ENCODE data around the gene PEX11G. TPM values are rescaled to one million over a fixed set of nuclear protein-coding genes. Genes with fewer than 3 reads are reported as not detected.

The PEX11G gene
- total and polyA plus RNA-seq, 9 donors = 0.40 to 6.0 (median 3.7) TPM

DNA sequence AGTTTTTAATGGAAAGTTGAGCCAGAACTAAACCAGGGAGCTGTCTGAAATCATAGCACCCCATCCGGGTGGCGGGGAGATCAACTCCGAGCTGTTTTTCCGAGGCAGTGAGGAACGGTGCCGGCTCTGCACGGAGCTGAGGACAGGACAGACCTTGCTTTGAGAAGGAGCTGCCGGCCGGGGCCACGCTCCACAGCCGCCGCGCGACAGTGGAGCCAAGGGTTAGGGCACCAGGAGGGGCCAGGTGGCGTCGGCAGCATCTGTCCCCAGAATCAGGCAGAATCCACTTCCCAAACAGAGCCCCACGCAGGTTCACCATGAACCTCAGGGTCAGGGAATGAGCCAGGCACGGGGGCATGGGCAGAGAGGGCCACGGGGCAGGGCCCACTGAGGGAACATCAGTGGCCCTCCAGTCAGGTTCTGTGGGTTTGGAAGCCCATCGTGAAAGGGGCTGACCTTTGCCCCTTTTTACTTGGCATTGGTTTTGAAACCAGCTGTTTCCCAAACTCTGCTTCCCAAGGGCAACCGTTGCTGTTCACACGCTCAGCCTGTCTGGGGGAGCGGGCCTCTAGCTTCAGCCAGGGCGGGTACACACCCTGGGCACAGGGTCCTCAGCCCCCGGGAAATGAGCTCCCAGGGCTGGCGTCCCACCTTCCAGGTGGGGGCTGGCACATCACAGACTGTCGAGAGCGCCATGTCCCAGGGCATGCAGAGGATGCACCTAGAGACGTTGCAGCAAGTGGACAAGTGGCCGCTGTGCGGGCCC lies 18.1 kb downstream of the PEX11G start:
- Histone ChIP-seq H3K4me1 (ENCODE audit: insufficient read depth) (no peaks in the 10 kb centered on the region), H3K36me3 (no peaks in the 10 kb centered on the region), H3K27me3 (no peaks in the 10 kb centered on the region), H3K4me3 (no peak overlapping the region), H3K27ac (no peak overlapping the region), H3K9me3 (no peaks in the 10 kb centered on the region)
- DNase-seq = no peak
- intact Hi-C loops (cut with DNase I) = no loop called here
- WGBS, 3 donors = 81 to 87% (median 84%) methylated on average over 31 of the region's 31 CpGs
- TF ChIP-seq CTCF (IDR thresholded peaks at IDR 0.05) (no peak), POLR2A (IDR thresholded peaks at IDR 0.05) (no peak), EP300 (IDR thresholded peaks at IDR 0.05) (no peak)

DNA sequence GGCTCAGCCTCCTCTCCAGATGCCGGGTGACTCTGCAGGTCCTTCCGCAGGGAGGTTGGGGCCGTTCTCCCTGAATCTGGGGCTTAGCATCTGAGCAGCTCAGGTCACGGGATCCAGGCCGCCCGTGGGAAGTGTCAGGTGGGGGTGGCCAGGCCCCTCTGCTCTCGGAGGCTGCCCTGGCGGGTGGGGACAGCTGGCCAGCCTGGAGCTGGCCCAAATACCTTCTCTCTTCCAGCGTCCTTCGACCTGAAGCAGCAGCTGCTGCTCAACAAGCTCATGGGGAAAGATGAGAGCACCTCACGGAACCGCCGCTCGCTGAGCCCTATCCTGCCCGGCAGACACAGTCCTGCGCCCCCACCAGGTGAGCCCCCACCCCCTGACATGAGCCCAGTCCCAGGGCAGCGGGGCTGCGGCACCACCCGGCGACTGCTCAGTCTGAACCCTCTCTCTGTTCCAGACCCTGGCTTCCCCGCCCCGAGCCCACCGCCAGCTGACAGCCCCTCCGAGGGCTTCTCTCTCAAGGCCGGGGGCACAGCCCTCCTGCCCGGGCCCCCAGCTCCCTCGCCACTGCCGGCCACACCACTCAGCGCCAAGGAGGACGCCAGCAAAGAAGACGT lies 19.1 kb downstream of the PEX11G start:
- no peak for DNase-seq
- H3K27me3 ChIP-seq = no peaks in the 10 kb centered on the region
- TF ChIP-seq EP300 (IDR thresholded peaks at IDR 0.05) (no peak), POLR2A (IDR thresholded peaks at IDR 0.05) (no peak), CTCF (IDR thresholded peaks at IDR 0.05) (no peak)
- no peaks in the 10 kb centered on the region for H3K36me3 ChIP-seq
- WGBS, 3 donors = 61 to 84% (median 66%) methylated on average over 30 to 31 of the region's 31 CpGs
- no peaks in the 10 kb centered on the region for H3K9me3 ChIP-seq
- no peak overlapping the region for H3K4me3 ChIP-seq
- intact Hi-C loops (cut with DNase I) = no loop called here
- H3K27ac ChIP-seq = no peak overlapping the region
- H3K4me1 ChIP-seq (ENCODE audit: insufficient read depth) = no peaks in the 10 kb centered on the region

DNA sequence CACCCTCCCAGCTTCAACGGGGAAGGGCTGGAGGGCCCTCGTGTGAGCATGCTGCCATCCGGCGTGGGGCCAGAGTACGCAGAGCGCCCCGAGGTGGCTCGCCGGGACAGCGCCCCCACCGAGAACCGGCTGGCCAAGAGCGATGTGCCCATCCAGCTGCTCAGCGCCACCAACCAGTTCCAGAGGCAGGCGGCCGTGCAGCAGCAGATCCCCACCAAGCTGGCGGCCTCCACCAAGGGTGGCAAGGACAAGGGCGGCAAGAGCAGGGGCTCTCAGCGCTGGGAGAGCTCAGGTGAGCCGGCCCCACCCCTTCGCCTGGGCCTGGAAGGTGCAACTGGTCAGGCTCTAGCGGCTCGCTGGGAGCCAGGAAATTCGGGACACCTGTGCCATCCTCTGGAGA lies 20.0 kb downstream of the PEX11G start:
- no peaks in the 10 kb centered on the region for H3K9me3 ChIP-seq
- no peak overlapping the region for H3K4me3 ChIP-seq
- no peak for TF ChIP-seq CTCF (IDR thresholded peaks at IDR 0.05)
- TF ChIP-seq EP300 (IDR thresholded peaks at IDR 0.05) = no peak
- TF ChIP-seq POLR2A (IDR thresholded peaks at IDR 0.05) = no peak
- WGBS, 3 donors = 88 to 92% (median 89%) methylated on average over 18 to 24 of the region's 24 CpGs
- no peaks in the 10 kb centered on the region for H3K4me1 ChIP-seq (ENCODE audit: insufficient read depth)
- intact Hi-C loops (cut with DNase I) = no loop called here
- no peak overlapping the region for H3K27ac ChIP-seq
- H3K27me3 ChIP-seq = no peaks in the 10 kb centered on the region
- no peaks in the 10 kb centered on the region for H3K36me3 ChIP-seq
- no peak for DNase-seq

- 96 to 97% (median 96%) methylated on average over 85 to 86 of the region's 86 CpGs for WGBS, 3 donors
- no peak for DNase-seq
- Histone ChIP-seq H3K36me3 (no peaks in the 10 kb centered on the region), H3K9me3 (no peaks in the 10 kb centered on the region), H3K4me1 (ENCODE audit: insufficient read depth) (no peaks in the 10 kb centered on the region), H3K27ac (no peak overlapping the region), H3K4me3 (no peak overlapping the region), H3K27me3 (no peaks in the 10 kb centered on the region)
- TF ChIP-seq EP300 (IDR thresholded peaks at IDR 0.05) = no peak
- no peak for TF ChIP-seq CTCF (IDR thresholded peaks at IDR 0.05)
- TF ChIP-seq POLR2A (IDR thresholded peaks at IDR 0.05) = no peak
- intact Hi-C loops (cut with DNase I) = no loop called here
Observed at GRCh38 chr19:7467009-7467989, 21.5 kb downstream of the PEX11G start.
